ENCODE results near the gene KLLN.
"Not testable (repeated sequence)": the region's sequence is repeated elsewhere in the genome, so short reads cannot be mapped to it uniquely, and the experiment has no call there.

KLLN gene

GRCh38 chr10:87866412-87866974, 3.2 kb upstream of the KLLN start:
- DNase-seq (ENCODE audit: low read depth in 2 of 2): no peak

- DNase-seq (ENCODE audit: low read depth in 2 of 2): no peak
These were observed 2.0 kb upstream of the KLLN start for GRCh38 chr10:87865241-87865881.

DNA sequence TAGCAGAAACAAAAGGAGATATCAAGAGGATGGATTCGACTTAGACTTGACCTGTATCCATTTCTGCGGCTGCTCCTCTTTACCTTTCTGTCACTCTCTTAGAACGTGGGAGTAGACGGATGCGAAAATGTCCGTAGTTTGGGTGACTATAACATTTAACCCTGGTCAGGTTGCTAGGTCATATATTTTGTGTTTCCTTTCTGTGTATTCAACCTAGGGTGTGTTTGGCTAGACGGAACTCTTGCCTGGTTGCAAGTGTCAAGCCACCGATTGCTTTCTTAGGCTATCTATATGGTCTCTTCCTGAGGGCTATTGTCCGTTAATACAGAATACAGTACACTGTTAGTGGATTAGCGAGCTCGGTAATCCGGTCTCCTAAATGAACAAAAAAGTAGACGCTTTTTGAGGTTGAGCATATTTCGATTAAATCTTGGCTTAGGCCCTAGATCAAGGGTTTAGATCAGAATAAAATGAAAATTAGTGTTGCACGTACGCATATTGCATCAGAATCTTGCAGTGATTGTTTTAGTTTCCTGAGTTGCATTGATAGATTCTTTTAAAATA, 1.2 kb upstream of the KLLN start:
- DNase-seq (ENCODE audit: low read depth in 2 of 2): no peak

DNA sequence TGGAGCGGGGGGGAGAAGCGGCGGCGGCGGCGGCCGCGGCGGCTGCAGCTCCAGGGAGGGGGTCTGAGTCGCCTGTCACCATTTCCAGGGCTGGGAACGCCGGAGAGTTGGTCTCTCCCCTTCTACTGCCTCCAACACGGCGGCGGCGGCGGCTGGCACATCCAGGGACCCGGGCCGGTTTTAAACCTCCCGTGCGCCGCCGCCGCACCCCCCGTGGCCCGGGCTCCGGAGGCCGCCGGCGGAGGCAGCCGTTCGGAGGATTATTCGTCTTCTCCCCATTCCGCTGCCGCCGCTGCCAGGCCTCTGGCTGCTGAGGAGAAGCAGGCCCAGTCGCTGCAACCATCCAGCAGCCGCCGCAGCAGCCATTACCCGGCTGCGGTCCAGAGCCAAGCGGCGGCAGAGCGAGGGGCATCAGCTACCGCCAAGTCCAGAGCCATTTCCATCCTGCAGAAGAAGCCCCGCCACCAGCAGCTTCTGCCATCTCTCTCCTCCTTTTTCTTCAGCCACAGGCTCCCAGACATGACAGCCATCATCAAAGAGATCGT, 690 bp upstream of the KLLN start:
- DNase-seq (ENCODE audit: low read depth in 2 of 2): not testable (repeated sequence)

GRCh38 chr10:87862679-87863052, 667 bp downstream of the KLLN start:
- DNase-seq (ENCODE audit: low read depth in 2 of 2): no peak

DNA sequence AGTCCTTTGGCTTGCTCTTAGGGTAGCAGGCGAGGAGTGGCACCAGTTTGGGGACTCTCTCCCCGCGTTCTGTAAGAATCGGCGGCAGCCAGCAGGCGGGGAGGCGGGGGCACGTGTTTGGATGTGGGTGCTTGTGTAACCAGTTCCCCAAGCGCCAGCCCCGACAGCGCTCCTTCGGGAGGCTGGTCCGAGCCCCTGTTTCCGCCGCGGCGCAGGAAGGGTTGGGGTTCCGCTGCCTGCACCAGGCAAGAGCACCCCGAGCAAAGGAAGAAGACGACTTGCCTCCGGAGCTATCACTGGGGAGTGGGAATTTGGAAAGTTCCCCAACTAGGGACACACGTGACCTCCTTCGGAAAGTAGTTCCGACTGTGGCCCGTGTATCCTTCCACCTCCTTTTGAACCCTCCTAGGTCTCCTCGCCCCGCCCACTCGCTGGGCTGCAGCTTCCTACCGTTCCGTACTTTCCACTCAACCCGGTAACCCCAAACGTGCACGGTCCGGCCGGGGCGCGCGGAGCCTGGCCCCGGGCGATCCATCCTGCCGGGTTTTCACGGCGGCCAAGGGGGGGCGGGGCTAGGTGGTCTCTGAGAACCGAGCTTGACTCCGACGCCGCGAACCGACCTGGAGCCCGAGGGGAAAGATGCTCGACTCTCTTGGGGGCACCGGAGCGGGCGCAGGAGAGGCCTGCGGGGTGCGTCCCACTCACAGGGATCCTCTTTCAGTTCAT, 1.2 kb downstream of the KLLN start:
- DNase-seq (ENCODE audit: low read depth in 2 of 2): peak; percentile 84 to 86

DNA sequence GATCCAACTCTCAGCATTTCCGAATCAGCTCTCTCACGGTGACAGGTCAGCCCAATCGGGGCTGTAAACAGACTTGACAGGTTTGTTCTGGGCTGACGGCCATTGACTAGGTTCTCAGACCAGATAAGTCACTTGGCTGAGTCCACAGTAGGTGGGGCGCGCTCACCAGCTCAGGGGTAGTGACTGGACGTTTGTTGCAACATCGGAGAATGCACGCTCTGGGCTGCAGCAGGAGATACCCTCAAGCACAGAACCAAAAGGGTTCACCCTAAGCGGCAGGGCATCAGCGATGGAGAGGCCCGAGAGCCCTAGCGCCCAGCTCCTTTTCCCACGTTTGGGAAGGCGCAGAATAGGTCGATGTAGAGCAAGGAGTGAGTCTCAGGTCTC, 1.8 kb downstream of the KLLN start:
- DNase-seq (ENCODE audit: low read depth in 2 of 2): peak in 1 of 2 donors; percentile 6

DNA sequence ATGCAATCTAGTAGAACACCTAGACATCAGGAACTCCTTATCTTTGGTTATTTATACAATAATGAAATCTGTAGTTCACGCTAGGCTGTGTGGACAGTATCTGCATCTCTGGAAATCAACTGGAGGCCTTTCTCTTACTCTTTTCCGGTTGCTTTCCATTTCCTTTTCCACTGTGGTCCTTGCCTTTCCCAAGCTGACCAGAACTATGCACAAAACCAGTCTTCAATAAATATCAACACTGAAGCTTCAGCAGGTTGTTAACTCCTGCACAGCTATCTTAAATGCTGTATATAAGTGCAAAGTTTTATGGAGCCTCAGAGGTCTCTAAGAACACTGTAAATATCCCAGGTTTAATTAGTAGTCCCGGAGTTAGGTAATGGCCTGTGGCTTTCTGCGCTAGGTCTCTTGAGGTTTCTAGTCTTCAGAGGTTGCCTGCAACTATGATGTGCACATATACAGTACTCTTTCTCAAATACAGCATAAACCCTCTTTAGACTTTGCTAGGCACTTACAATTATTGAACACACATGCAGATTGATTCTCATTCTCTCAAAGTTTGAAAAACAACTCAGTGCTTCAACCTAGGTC, 2.4 kb downstream of the KLLN start:
- no peak for DNase-seq (ENCODE audit: low read depth in 2 of 2)

GRCh38 chr10:87860156-87860795, 3.1 kb downstream of the KLLN start:
- DNase-seq (ENCODE audit: low read depth in 2 of 2): no peak

- DNase-seq (ENCODE audit: low read depth in 2 of 2): not testable (repeated sequence)
These were observed 7.7 kb downstream of the KLLN start for GRCh38 chr10:87855665-87856064.

- DNase-seq (ENCODE audit: low read depth in 2 of 2): not testable (repeated sequence)
These were observed 8.1 kb downstream of the KLLN start for GRCh38 chr10:87855247-87855646.

- DNase-seq (ENCODE audit: low read depth in 2 of 2): no peak
These were observed 11.2 kb downstream of the KLLN start for GRCh38 chr10:87852089-87852488.

GRCh38 chr10:87850742-87851205, 12.6 kb downstream of the KLLN start:
- peak in 1 of 2 donors; percentile 26 for DNase-seq (ENCODE audit: low read depth in 2 of 2)

GRCh38 chr10:87849001-87849400, 14.3 kb downstream of the KLLN start:
- DNase-seq (ENCODE audit: low read depth in 2 of 2): no peak

DNA sequence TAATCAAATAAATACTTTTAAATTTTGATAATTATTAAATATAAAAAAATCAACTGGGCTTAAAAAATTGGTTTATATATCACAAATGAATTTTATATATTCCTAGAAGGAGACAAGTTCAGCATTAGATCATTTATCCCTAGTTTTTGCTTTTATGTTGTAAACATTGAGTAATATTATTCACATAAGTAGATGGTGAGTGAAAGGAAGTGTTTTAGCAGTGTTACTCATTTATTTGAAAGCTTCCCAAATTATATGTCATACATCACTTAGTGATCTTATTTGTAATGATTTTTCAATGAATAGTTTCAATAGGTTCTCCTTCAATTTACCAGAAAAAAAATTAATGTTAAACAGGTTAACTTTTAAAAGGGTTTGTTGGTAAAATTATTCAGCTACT, 15.8 kb downstream of the KLLN start:
- DNase-seq (ENCODE audit: low read depth in 2 of 2): no peak

DNA sequence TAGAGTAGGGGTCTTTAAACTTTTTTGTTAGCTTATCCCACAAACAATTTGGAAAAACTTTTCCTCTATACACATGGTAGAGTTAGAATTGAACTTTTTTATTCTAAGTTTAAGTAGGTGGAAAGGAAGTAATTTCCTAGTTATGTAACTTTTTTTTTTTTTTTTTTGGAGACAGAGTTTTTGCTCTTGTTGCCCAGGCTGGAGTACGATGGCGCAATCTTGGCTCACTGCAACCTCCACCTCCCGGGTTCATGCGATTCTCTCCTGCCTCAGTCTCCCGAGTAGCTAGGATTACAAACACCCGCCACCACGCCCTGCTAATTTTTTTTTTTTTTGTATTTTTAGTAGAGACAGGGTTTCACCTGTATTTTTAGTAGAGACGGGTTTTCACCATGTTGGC, 16.6 kb downstream of the KLLN start:
- DNase-seq (ENCODE audit: low read depth in 2 of 2): not testable (repeated sequence)

GRCh38 chr10:87846023-87846422, 17.3 kb downstream of the KLLN start:
- no peak for DNase-seq (ENCODE audit: low read depth in 2 of 2)

- no peak for DNase-seq (ENCODE audit: low read depth in 2 of 2)
These were observed 17.7 kb downstream of the KLLN start for GRCh38 chr10:87845624-87845998.

- no peak for DNase-seq (ENCODE audit: low read depth in 2 of 2)
These were observed 18.3 kb downstream of the KLLN start for GRCh38 chr10:87844837-87845623.

DNA sequence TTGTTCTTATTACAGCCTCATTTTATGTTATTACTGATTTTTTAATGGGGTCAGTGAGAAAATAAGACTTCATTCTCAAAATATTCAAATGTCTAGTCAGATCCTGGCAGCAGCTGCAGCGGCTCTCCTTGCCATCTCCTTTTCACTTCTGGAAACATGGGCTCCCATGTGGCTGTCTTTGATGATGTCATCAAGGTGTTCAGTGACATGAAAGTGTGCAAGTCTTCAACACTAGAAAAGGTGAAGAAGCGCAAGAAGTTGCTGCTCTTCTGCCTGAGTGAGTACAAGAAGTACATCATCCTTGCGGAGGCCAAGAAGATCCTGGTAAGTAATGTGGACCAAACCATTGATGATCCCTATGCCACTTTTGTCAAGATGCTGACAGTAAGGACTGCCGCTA, 19.6 kb downstream of the KLLN start:
- no peak for DNase-seq (ENCODE audit: low read depth in 2 of 2)

All from stimulated activated CD8-positive, alpha-beta memory T cell treated with anti-CD3 and anti-CD28 coated beads, Interleukin-2, amount 100 ng/mL, for 1 hour (primary cell).